AG10803 (cell line): Measurements from ENCODE around the gene G3BP2.
"Not testable (repeated sequence)": the region's sequence is repeated elsewhere in the genome, so short reads cannot be mapped to it uniquely, and the experiment has no call there.

ENCODE experiments used
- DNase-seq: peaks from one replicate; pipeline ENCODE4 v3.0.0; 2010; ENCODE audit warnings: low read depth
- H3K4me3 ChIP-seq: 2 replicates; pipeline ENCODE4 v1.5.1; 2011; ENCODE audit warnings: mild to moderate bottlenecking, low read length, control low read depth
- CTCF ChIP-seq: conservative IDR thresholded peaks from 2 replicates; pipeline ENCODE4 v1.5.1; 2011; ENCODE audit warnings: mild to moderate bottlenecking, low read length, control low read depth, inconsistent platforms

G3BP2 gene

GRCh38 chr4:75698162-75698962, 25.2 kb upstream of the G3BP2 start:
- no peak for DNase-seq
- no peak for TF ChIP-seq CTCF
- H3K4me3 ChIP-seq: no peak overlapping the region

- no peak for DNase-seq
- no peak for TF ChIP-seq CTCF
- no peak overlapping the region for H3K4me3 ChIP-seq
These were observed 23.4 kb upstream of the G3BP2 start for GRCh38 chr4:75696581-75696980.

GRCh38 chr4:75696071-75696470, 22.9 kb upstream of the G3BP2 start:
- no peak for DNase-seq
- H3K4me3 ChIP-seq: no peak overlapping the region
- TF ChIP-seq CTCF: no peak

- not testable (repeated sequence) for H3K4me3 ChIP-seq, DNase-seq
These were observed 18.9 kb upstream of the G3BP2 start for GRCh38 chr4:75692066-75692465.

GRCh38 chr4:75687125-75687524, 13.9 kb upstream of the G3BP2 start:
- DNase-seq, H3K4me3 ChIP-seq: not testable (repeated sequence)

- no peak overlapping the region for H3K4me3 ChIP-seq
- no peak for TF ChIP-seq CTCF
- no peak for DNase-seq
These were observed 13.1 kb upstream of the G3BP2 start for GRCh38 chr4:75686346-75686745.

GRCh38 chr4:75685546-75686189, 12.5 kb upstream of the G3BP2 start:
- no peak overlapping the region for H3K4me3 ChIP-seq
- DNase-seq: no peak
- no peak for TF ChIP-seq CTCF

- no peak for TF ChIP-seq CTCF
- DNase-seq: no peak
- no peak overlapping the region for H3K4me3 ChIP-seq
These were observed 10.4 kb upstream of the G3BP2 start for GRCh38 chr4:75683482-75684155.
